Measurements from ENCODE around the gene MEIOSIN. TPM values are rescaled to one million over a fixed set of nuclear protein-coding genes. Genes with fewer than 3 reads are reported as not detected.
"Not testable (repeated sequence)": the region's sequence is repeated elsewhere in the genome, so short reads cannot be mapped to it uniquely, and the experiment has no call there.

The MEIOSIN gene
- total and polyA plus RNA-seq, 2 donors = not detected

DNA sequence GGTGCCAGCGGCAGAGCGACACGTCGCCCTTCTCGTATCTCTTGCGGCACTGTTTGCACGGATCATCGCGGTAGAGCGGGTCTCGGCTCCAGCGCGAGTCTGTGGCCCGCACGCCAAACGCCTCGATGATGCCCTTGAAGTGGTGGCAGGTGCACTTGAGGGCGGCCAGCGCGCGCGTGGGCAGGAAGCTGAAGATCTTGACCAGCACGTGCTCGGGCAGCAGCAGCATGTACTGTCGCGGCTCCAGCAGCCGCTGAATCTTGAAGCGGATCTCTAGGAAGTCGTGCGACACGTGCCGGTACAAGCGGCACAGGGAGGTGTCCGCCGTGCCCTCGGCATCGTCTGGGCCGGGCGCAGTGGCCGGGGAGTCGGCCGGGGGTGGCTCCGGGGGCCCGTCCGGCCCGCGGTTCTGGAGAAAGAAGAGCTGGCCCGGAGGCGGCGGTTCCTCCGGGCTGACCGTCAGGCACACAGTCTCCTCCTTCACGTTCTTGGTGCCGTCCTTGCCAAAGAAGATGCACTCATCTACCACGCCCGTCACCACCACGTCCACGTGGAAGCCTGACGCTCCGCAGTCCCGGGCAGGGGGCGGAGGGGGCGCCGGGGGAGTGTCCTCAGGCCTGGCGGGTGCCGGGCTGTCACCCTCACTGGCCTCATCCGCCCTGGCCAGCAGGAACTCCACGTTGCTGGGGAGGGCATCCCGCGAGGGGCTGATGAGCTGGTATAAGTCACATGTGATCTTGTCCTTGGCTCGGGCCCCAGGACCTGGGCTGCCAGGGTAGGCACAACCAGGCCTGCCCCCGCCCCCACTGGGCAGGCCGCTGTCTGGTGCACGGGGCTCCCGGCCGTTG lies 21.2 kb upstream of the MEIOSIN start:
- H3K27ac ChIP-seq (ENCODE audit: low read depth) = no peak overlapping the region
- no peak for DNase-seq (ENCODE audit: extremely low spot score)
- H3K36me3 ChIP-seq (ENCODE audit: insufficient read depth) = peaks cover 6% of the 10 kb centered on the region
- H3K4me1 ChIP-seq (ENCODE audit: insufficient read depth) = no peaks in the 10 kb centered on the region
- no peak overlapping the region for H3K4me3 ChIP-seq (ENCODE audit: low read depth, low read length)
- WGBS = 92% methylated on average over 76 of the region's 76 CpGs

DNA sequence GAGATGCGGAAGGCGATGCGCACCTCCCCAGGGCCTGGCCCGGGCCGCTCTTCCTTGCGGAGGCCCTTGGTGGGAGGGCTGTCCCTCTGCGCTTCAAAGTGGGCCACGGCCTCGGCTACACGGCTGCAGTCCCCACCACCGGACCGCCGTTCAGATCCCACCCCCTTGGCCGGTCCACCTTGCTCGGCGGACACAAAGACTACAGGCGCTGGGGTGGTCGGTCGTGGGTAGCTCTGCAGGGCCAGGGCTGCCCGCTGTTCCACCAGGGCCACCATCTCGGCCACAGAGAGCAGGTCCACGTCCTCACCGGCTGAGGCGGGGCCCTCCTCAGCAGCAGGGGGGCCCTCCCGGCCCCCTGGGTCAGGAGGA lies 20.6 kb upstream of the MEIOSIN start:
- 93% methylated on average over 25 of the region's 25 CpGs for WGBS
- Histone ChIP-seq H3K4me3 (ENCODE audit: low read depth, low read length) (no peak overlapping the region), H3K4me1 (ENCODE audit: insufficient read depth) (no peaks in the 10 kb centered on the region), H3K36me3 (ENCODE audit: insufficient read depth) (peaks cover 6% of the 10 kb centered on the region), H3K27ac (ENCODE audit: low read depth) (no peak overlapping the region)
- no peak for DNase-seq (ENCODE audit: extremely low spot score)

DNA sequence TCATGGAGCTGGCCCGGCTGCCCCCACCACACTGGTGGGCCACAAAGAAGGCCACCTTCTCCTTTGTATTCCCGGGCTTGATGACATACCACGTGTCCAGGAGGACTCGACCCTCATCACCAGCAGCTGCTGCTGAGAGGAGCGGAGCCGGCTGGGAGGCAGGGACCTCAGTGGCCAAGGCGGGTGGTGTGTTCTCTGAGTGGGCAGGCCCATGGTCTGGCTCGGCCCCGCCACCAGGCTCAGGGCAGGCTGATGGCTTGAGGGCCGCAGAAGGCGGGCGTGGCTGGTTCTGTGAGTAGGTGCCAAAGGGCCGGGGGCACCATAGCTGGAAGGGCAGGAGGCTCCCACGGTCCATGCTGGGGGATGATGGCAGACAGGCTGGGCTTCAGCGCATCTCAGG lies 20.1 kb upstream of the MEIOSIN start:
- WGBS = 90% methylated on average over 15 of the region's 15 CpGs
- Histone ChIP-seq H3K4me3 (ENCODE audit: low read depth, low read length) (no peak overlapping the region), H3K36me3 (ENCODE audit: insufficient read depth) (peaks cover 6% of the 10 kb centered on the region)

DNA sequence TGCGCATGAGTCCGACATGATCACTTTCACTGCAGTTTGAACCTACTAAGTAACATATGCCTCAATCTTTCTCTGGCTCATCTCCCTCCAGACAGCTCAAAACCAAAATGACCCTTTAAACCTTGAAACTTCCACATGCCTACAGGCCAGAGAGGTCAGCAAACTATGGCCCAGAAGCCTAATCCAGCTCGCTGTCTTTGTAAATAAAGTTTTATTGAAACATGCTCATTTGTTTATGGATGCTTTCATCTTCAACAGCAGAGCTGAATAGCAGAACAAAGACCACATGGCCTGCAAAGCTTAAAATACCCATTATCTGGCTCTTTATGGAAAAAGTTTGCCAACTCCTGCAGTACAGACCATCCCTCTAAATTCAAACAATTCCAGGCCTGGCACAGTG lies 18.1 kb upstream of the MEIOSIN start:
- H3K27ac ChIP-seq (ENCODE audit: low read depth) = no peak overlapping the region
- peaks cover 6% of the 10 kb centered on the region for H3K36me3 ChIP-seq (ENCODE audit: insufficient read depth)
- H3K4me3 ChIP-seq (ENCODE audit: low read depth, low read length) = no peak overlapping the region
- no peaks in the 10 kb centered on the region for H3K4me1 ChIP-seq (ENCODE audit: insufficient read depth)
- 84% methylated on average over 3 of the region's 3 CpGs for WGBS
- no peak for DNase-seq (ENCODE audit: extremely low spot score)

More for the DNA sequence above, 20.1 kb upstream of the MEIOSIN start:
- Histone ChIP-seq H3K4me1 (ENCODE audit: insufficient read depth) (no peaks in the 10 kb centered on the region), H3K27ac (ENCODE audit: low read depth) (no peak overlapping the region)
- DNase-seq (ENCODE audit: extremely low spot score) = no peak

DNA sequence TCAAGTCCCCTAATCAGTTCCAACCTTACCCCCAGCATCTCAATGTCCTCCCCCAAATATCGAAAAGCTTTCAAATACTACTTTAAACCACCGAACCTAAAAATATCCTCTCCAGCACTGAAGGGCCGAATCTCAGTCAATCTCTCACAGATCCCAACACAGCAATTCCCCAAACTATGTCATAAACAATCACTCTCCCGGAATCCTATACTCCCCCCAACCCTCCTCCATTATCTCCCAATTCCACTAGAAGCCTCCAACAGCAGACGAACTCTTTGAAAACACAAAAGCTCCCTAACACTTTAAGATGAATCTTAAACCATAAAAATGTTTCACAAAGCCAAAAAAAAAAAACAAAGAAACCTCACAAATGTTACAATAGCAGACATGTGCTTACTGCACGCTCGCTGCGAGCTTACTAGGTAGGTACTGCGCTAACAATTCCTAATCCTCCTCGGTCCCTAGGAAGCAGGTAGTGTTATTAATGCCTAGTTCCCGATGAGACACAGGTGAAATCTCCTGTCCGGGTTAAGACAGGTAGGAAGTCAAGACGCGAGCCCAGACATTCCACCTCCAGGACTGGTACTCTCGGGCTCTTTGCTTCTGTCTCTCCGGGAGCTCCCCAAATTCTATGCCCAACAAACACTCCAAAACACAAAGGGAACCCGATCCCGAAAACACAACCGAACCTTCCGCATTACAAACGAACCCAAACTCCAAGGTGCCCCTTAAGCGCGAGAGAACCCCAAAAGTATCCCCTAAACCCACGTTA lies 16.7 kb upstream of the MEIOSIN start:
- peaks cover 6% of the 10 kb centered on the region for H3K36me3 ChIP-seq (ENCODE audit: insufficient read depth)
- peak overlapping the region; percentile 12 for H3K27ac ChIP-seq (ENCODE audit: low read depth)
- peak overlapping the region; percentile 49 for H3K4me3 ChIP-seq (ENCODE audit: low read depth, low read length)
- H3K4me1 ChIP-seq (ENCODE audit: insufficient read depth) = no peaks in the 10 kb centered on the region
- no peak for DNase-seq (ENCODE audit: extremely low spot score)
- under 1% methylated on average over 24 of the region's 24 CpGs for WGBS

DNA sequence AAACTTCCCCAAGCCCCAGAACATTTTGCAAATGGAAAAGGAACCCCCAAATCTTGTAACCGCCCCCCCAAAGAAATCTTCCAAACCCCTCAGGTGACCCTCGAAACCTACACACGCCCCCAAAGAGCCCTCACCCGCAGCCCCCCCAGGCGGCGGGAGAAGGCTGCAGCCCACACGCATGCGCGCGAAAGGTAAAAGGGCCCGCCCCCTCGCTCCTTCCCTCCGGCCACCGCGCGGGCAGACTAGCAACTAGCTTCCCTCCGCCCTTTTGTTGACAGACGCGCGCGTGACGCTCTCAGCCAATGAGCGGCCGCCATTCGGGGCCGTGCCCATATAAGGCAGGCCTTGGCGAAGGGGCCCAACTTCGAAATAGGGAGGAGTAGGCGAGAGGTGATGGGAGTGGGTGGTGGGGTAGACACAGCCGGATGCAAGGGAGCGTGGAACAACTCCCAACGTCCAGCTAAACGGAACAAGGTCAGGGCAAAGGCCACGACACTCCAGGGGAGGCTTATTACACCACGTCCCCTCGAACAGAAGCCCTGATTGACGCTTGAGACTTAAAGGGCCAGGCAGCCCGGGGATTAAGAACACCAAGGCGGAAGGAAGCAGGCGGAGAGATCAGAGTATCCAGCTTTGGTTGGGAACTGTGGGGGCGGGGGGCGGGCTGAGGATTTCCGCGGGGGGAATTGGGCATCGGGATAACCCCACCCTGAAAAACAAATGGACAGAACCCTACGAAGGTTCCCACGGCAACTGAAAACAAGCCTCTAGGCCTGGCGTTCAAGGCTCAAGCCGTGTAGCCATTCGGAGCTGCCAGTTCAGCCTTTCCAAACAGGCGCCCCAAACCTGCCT lies 15.9 kb upstream of the MEIOSIN start:
- H3K4me1 ChIP-seq (ENCODE audit: insufficient read depth) = no peaks in the 10 kb centered on the region
- H3K36me3 ChIP-seq (ENCODE audit: insufficient read depth) = peaks cover 1% of the 10 kb centered on the region
- H3K4me3 ChIP-seq (ENCODE audit: low read depth, low read length) = peak overlapping the region; percentile 49
- H3K27ac ChIP-seq (ENCODE audit: low read depth) = peak overlapping the region; percentile 70
- peak; percentile 97 for DNase-seq (ENCODE audit: extremely low spot score)
- under 1% methylated on average over 51 of the region's 51 CpGs for WGBS

DNA sequence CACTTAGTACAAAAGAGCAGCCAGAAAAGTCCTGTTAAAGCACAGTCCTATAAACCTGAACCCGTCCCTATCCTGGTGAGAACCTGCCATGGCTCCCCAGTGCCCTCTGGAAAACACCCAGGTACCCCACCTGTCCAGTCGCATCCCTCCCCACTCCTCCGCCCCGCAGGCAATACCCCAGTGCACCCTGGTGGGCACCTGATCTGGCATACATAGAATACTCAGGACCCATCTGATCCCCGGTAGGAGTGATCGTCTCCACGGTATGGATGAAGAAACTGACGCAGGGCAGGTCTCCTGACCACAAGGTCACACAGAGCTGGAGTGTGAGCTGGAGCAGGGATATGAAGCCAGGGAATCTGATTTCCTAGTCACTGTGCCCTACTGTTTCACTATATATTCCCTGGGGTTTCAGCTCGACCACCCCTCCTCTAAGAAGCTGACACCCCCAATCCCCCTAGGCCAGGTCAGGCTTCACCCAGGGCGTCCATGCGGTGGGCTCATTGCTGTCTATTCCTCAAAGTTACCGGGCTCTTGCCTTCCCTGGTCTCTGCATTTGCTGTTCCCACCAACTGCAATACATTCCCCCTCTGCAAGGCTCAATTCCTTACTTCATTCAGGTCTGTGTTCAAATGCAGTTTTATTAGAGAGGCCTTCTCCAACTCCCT lies 15.1 kb upstream of the MEIOSIN start:
- 58% methylated on average over 12 of the region's 12 CpGs for WGBS
- Histone ChIP-seq H3K27ac (ENCODE audit: low read depth) (peak overlapping the region; percentile 70), H3K36me3 (ENCODE audit: insufficient read depth) (no peaks in the 10 kb centered on the region), H3K4me3 (ENCODE audit: low read depth, low read length) (peak overlapping the region; percentile 32), H3K4me1 (ENCODE audit: insufficient read depth) (no peaks in the 10 kb centered on the region)
- no peak for DNase-seq (ENCODE audit: extremely low spot score)

DNA sequence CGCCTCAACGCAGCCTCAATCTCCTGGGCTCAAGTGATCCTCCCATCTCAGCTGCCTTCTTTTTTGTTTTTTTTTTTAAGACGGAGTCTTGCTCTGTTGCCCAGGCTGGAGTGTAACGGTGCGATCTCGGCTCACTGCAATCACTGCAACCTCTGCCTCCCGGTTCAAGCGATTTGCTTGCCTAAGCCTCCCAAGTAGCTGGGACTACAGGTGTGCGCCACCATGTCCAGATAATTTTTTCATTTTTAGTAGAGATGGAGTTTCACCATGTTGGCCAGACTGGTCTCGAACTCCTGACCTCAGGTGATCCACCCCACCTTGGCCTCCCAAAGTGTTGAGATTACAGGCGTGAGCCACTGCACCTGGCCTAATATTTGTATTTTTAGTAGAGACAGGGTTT lies 13.2 kb upstream of the MEIOSIN start:
- not testable (repeated sequence) for H3K27ac ChIP-seq (ENCODE audit: low read depth); H3K4me1 ChIP-seq (ENCODE audit: insufficient read depth); DNase-seq (ENCODE audit: extremely low spot score); H3K4me3 ChIP-seq (ENCODE audit: low read depth, low read length); H3K36me3 ChIP-seq (ENCODE audit: insufficient read depth)
- WGBS = 99% methylated on average over 11 of the region's 11 CpGs

DNA sequence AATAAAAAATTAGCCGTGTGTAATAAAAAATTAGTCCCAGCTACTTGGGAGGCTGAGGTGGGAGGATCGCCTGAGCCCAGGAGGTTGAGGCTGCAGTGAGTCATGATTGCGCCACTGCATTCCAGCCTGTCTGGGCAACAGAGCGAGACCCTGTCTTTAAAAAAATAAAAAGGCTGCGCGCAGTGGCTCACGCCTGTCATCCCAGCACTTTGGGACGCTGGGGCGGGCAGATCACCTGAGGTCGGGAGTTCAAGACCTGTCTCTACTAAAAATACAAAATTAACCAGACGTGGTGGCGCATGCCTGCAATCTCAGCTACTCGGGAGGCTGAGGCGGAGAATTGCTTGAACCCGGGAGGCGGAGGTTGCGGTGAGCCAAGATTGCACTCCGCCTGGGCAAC lies 4.6 kb upstream of the MEIOSIN start:
- DNase-seq (ENCODE audit: extremely low spot score); H3K4me3 ChIP-seq (ENCODE audit: low read depth, low read length); H3K27ac ChIP-seq (ENCODE audit: low read depth); H3K36me3 ChIP-seq (ENCODE audit: insufficient read depth); H3K4me1 ChIP-seq (ENCODE audit: insufficient read depth): not testable (repeated sequence)
- 94% methylated on average over 18 of the region's 18 CpGs for WGBS

DNA sequence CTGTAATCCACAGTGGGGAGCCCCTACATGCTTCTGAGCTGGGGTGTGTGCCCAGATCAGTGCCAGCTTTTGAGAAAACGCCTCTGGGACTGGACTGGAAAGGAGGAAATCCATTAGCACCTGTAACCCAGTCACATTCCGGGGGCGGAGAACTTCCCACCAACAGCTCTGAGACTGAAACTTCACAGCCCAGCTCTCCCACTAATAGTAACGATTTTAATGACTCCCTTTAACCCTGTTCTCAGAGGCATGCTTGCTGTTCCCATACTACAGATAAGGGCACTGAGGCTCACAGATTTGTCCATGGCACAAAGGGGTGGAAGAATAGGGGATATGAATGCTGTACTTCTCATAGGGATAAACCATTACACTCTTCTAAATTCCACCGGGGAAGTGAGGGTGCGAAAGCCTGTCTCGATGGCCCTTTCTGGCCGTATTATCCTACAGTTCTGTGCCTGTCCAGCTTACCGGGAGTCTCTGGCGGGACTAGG lies 3.4 kb upstream of the MEIOSIN start:
- WGBS = 12% methylated on average over 10 of the region's 10 CpGs
- Histone ChIP-seq H3K27ac (ENCODE audit: low read depth) (no peak overlapping the region), H3K4me1 (ENCODE audit: insufficient read depth) (no peaks in the 10 kb centered on the region), H3K4me3 (ENCODE audit: low read depth, low read length) (peak overlapping the region; percentile 81), H3K36me3 (ENCODE audit: insufficient read depth) (no peaks in the 10 kb centered on the region)
- DNase-seq (ENCODE audit: extremely low spot score) = no peak

DNA sequence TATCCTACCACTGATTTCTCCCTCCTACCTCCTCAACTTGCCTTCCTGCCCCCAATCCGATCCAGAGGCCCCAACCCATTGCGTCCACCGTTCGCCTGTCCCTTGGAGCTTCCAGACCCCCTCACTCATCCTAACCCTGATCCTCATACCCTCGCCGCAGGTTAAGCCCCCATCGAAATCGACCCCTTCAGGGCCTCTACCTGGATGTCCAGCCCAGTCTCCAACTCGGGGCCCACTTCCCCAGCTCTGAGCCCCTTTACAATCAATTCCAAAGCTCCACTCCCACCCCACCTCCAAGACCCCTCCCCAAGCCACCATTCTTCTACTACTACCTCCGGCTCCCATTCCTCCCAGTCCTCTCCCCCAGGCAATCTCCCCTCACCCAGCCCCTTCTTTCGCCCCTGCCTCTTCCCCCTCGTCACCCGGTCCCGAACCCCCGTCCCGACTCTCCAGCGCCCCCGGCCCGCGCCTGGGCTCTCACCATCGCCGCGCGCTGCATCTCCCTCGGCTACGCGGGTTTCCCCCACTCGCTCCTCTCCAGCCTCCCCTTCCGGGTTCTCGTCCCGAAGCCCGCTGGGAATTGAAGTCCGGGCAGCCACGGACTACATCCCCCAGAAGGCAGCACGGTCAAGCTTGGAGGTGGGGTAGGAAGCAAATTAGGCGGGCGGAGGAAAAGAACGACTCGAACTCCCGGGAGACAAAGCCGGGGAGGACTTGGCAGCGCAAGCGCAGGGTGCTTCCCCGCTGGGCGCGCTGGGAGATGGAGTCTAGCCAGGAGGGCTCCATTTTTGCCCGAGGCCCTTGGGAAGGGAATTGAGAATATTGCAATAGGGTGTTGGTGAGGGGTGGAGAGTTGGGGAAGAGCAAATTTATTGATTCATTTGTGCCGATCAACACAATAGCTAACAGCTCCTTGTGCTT lies 2.6 kb upstream of the MEIOSIN start, which contains the start of gene FBXO46:
Gene FBXO46 (minus strand): TSS at position 529 of the 921 bp plus-strand sequence. CDS start 17,401 bp downstream, outside the sequence.
- Histone ChIP-seq H3K27ac (ENCODE audit: low read depth) (no peak within 1 kb of the TSS), H3K4me3 (ENCODE audit: low read depth, low read length) (peak within 1 kb of the TSS; percentile 81)
- DNase-seq (ENCODE audit: extremely low spot score) = peak; percentile 97

More for the DNA sequence above, 2.6 kb upstream of the MEIOSIN start, which contains the start of gene FBXO46:
- 1% methylated on average over 48 of the region's 48 CpGs for WGBS
- H3K36me3 ChIP-seq (ENCODE audit: insufficient read depth) = no peaks in the 10 kb centered on the region
- no peaks in the 10 kb centered on the region for H3K4me1 ChIP-seq (ENCODE audit: insufficient read depth)
